NT2/D1 (cell line): ENCODE results near the gene XKRX.

Source experiments
- SUZ12 ChIP-seq: IDR thresholded peaks from 2 replicates; pipeline ENCODE4 v1.6.1; 2011; ENCODE audit not compliant: insufficient read length, insufficient read depth; ENCODE audit errors: extremely low read depth
- YY1 ChIP-seq: IDR thresholded peaks from 2 replicates; pipeline ENCODE4 v1.6.1; 2011; ENCODE audit not compliant: insufficient read length, insufficient read depth
- ZNF274 ChIP-seq: IDR thresholded peaks from 2 replicates; pipeline ENCODE4 v1.6.1; 2011; ENCODE audit warnings: mild to moderate bottlenecking, low read depth, low read length

DNA sequence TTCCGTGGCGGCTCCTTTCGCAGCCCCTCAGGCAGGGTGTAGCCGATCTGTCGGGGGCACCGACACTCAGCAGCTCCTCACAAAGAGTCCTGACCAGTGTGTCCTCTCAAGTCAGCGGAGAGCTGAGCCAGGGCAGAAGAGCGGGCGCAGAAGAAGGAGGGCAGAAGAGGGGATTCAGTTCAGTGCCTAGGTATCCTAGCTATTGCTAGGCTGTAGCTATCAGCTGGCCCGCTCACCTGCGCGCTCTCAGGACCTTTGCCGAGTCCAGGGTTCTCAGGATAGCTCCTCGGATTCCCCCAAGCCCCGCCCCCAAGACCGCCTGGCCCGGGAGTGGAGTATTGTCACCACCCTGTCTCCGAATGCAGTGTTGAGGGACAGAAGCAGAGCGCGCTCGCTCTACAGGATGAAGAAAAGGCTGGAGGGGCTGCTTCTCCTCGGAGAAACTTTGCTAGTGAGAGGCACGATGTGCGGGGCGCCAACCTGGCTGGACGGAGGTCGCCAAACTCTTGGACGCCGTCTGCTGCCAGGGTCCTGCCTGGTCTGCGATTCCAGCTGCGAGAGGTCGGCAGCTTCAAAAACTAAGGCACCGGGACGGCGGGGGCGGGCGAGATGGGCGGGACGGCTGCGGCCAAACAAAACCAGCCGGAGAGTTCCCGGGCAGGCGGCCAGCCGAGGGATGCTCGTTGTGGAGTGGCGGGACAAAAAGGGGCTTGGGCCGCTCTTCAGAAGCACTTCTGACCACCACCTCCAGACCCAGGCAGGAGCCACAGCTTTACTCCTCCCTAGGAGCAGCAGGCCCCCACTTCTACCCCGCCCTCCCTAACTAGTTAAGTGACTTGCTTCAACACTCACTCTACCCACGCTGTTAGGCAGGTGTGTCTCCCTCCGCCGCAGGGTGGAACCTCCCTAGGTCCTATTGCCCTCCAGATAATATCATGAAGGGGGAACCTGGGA is at the start of gene XKRX:
- TF ChIP-seq YY1 = no peak
- no peak for TF ChIP-seq ZNF274
- TF ChIP-seq SUZ12 = no peak
